ENCODE measurements around the gene HOXD8.

HOXD8 gene

DNA sequence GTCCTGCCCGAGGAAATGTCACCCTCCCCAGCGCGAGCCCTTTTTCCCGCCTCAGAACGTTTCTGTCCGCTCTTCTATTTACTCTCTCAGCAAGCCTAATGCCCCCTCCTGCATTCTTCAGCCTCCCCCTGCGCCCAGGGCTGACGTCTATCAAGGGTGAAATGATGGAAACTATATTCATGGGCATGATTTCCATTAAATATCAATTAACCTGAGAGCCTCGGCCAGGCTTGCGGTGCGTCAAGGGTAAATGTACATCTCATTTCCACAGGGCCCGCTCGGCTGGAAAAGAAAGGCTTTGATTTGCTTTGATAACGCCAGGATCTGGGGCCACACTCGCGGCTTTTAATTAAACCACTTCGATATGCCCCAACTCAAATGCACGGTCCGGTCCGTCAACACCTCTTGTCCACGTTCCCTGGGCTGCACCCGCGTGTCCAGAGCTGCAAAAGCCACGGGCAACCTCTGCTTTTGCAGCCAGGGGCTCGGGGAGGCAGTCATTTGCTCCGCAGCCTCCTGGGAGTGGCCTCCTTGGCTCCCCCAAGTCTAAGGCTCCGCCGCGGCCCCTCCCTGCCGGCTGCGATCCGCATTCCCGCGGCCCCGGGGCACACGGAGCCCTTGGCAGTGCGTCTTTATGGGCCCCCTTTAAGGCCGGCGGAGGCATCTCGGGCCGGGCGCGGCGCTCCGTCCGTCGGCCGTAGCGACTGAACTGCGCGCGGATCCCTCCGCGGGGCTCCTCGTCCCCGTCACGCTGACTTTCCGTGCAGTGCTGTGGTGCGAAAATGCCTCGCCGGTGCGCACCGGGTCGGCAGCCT lies at the start of gene HOXD8:
TSS of gene HOXD8 (plus strand) at position 724 of the 815 bp plus-strand sequence. CDS start 662 bp downstream, outside the sequence.
- DNase-seq, result peak; percentile 90

DNA sequence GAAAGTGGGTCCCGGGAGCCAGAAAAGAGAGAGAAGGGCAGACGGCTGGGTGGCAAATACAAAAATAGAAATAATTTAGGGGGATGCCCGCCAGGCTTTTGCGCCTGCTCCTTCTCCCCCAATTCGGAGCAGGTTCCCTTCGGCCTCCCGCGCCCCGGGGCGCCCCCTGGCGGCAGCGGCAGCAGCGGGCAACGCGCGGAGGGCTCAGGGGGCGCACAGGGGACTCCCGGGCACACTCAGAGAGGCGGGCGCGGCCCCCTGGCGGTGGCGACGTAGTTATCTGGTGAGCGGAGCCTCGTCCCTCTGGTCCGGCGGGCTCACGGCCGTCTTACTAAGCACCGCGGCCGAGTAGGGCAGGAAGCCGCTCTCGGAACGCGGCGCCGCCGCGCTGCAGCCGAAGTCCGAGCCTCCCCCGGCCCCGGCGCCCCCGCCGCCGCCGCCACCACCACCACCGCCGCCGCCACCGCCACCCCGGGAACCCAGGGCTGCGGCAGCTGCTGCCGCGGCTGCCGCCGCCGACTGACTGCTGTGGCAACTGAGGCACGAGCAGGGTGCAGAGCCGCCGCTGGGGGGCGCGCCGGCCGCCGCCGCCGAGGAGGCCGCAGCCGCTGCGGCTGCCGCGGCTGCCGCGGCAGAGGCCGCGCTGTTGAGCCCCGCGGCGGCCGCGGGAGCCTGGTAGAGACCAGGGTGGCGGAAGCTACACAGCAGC lies 49.5 kb upstream of the HOXD8 start:
- DNase-seq, result peak; percentile 58

DNA sequence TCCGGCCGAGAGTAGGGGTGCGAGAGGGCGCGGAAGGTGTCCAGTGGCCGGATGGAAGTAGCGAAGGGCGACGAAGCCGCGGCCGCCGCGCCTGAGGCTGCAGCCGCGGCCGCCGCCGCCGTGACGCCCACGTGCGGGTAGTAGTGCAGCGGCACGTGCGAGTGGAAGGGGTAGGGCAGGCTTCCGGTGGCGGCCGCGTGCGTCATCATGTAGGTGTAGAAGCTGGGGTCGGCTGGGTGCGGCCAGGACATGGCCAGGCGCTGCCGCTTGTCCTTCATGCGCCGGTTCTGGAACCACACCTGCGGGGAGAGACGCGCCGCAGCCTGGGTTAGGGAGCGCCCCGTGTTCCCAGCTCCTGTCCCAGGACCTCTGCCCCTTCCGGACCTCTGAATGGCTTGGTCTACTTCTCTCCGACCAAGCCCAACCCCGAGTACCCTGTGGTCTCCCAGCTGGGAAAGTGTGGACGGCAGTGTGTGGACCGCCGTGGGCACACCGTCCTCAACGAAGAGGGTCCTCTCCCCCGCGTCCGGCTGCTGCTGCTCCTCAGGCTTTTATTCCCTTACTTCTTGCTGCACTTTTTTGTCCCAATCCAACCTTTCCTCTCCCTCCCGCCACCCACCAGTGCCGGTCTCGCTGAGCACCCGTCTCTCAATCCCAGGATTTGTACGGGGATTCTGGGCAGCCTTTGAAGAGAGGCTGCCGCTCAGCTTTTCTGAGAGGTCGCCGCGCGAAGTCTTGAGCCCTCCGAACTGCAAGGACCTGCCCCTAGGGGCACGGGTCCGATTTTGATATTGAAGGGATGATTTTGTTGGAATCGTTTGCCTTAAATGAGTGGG lies 48.7 kb upstream of the HOXD8 start:
- peak; percentile 58 for DNase-seq

DNA sequence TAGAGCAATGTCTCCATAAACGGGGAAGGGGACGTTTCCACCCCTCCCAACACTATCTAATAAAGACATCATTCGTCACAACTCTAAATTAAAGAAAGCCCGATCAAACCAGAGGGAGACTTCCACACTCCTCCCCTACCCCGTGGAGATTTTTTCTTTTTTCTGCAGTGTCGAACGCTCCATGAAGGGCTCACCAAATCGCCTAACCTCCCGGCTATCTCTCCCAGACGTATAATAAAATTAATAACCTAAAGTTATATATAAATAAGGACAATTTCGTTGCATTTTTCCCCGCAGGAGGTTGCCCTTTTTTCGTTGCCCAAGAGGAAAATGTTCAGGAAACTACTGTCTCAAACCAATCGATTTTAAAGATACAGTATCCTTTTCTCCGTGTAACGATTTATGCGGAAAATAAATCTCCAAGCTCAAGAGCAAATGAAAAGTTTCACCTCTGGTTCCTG lies 48.1 kb upstream of the HOXD8 start:
- peak; percentile 37 for DNase-seq

DNA sequence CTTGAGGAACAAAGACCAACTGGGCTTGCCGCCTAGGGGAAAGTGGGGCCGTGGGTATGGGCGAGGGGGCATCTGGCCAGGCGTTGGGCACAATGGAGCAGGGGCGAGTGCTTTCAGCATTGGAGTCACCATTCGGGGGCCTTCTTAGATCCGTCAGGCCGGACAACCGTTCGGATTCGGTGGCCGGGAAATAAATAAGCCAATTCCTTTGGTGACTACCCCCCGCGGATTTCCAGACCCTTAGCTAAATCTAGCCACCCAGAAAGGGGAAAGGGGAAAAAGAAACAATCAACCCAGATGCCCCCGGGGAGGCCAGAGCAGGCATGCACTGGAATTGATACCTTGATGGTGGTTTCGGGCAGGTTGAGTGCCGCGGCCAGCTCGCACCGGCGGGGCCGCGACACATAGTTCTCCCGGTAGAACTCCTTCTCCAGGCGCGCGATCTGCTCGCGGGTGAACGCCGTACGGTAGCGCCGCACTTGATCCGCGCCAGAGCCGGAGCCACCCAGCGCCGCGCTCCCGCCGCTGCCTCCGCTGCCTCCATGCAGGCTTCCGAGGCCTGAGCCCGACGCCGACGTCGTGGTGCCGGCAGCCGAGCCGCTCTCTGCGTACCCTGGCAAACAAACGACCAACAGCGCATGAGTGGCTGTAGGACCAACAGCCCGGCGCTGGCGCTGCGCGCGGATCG lies 47.5 kb upstream of the HOXD8 start:
- peak; percentile 53 for DNase-seq

DNA sequence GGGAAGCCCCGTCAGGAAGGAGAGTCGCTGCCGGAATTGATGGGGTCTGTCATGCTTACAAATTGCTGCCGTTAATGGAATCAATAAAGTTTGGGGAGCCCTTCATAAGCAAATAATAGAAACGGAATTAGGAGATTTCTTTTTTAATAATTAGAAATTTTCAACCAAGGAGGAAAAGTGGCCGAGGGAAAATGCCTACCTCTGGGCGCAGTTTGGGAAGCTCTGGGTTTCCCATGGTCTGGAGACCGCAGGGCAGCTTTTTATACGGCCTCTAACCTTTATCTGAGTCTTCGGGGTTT lies 47.0 kb upstream of the HOXD8 start:
- DNase-seq, result no peak

DNA sequence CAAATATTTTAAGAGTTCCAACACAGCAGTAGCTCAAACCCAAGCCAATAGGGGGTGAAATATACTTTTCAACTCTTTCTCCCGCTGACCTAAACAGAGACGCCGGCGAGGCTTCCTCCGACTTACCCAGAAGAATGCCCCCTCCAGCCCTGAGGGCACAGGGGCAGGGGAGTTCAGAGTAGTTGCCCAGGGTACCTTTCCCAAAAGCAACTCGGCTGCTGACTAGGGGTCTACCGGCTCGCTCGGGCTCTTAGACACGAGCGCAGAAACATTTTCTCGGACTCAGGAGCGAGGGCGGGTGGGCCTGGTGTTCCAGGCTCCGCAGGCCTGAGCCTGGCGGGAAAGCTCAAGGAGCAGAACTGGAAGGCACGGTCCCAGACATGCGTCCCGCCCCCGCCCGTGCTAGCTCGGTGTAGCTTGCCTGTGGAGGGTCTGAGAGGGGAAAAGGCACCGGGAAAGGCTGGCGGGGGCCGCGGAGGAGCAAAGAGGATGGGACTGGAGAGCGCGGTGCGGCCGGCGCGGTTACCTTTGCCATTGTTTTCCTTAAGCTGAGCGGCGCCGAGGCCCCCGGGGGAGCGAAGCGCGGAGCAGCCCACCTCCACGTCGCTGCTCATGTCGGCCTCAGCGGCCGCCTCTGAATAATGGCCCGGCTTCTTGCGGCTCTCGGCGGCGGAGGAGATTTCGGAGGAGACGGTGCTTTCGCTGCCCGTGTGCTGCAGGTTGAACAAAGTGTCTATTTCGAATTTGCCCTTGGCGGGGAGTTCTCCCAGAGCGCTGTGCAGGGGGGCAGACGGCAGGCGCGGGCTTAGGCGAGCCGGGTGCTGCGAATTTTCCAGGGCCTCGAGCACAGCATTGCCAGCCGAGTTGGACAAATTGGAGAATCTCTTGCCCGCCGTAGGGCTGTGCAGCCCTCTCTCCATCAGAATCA lies 46.4 kb upstream of the HOXD8 start:
- DNase-seq, result peak; percentile 50

DNA sequence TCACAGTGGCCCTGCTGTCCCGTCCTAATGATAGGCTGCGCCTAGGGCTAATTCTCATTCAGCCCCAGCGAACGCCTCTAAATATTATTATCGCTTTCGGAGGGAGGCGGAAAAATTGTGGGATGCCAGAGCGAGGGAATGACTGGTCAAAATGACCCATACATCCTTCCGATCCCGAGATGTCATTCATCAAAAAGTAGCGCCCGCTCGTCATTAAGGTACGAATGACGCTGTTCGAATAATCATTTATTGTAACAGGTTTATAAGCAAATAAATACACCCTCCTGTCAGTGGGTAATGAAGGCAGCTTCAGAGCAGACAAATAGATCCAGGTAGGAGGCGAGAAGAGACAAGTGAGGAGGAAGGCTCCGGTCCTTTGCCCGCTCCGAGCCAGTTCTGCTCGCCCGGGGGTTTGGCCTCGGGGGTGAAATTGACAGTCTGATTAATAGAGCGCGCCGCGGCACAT lies 45.7 kb upstream of the HOXD8 start, which contains the start of gene EVX2:
TSS of gene EVX2 (minus strand) at position 167 of the 466 bp plus-strand sequence. CDS start 186 bp downstream, outside the sequence.
- DNase-seq, result peak; percentile 25

DNA sequence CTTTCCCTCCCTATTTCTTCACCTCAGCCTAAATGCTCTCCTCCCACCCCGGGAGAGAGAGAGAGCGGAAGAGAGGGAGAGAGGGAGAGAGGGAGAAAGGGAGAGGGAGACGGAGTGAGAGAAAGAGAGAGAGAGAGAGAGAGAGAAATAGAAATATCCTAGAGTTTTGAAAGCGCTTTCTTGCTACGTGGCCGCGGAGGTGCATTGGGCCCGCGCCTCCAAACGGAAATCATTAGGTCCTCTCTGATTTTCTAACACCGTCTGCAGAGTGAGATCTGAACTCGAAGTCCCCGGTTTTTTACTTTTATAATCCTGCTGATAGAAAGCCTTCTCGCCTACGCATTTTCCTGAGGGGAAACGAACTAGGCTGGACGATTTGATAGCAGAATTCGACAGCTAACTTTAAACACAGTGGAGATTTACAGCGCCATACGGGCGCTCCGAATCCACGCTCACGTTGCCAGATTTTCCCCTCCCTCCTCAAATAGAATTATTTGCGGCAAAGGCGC lies 44.8 kb upstream of the HOXD8 start:
- peak; percentile 36 for DNase-seq

DNA sequence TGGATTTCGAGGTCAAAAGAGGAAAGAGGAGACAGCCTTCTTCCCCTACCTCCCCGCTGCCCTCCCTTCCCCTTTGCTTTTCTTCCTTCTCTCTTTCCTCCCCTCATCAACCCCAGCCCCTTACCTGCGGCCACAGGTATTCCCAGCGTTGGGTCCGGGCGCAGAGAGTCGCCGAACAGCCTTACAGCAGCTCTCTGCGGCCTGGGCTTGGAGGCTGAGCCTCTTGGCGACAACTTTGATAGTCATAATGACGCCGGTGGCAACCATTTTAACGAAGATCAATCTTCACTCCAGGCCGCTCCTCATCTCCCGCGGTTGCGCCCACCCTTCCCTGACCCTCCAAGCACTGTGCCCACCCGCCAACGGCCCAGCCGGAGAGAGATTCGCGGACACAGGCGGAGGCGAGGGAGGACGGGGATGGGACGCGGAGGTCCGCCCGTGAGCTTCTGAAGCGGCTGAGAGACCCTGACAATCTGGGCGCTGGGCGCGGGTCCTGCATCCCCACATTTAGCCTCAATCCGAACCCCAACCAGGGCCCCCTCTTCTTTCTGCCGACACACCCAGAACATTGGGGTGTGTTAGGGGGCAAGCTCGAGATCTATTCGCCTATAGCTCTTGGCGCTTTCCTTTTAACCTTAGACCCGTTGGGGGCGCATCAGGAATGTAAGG lies 44.3 kb upstream of the HOXD8 start:
- peak; percentile 31 for DNase-seq

DNA sequence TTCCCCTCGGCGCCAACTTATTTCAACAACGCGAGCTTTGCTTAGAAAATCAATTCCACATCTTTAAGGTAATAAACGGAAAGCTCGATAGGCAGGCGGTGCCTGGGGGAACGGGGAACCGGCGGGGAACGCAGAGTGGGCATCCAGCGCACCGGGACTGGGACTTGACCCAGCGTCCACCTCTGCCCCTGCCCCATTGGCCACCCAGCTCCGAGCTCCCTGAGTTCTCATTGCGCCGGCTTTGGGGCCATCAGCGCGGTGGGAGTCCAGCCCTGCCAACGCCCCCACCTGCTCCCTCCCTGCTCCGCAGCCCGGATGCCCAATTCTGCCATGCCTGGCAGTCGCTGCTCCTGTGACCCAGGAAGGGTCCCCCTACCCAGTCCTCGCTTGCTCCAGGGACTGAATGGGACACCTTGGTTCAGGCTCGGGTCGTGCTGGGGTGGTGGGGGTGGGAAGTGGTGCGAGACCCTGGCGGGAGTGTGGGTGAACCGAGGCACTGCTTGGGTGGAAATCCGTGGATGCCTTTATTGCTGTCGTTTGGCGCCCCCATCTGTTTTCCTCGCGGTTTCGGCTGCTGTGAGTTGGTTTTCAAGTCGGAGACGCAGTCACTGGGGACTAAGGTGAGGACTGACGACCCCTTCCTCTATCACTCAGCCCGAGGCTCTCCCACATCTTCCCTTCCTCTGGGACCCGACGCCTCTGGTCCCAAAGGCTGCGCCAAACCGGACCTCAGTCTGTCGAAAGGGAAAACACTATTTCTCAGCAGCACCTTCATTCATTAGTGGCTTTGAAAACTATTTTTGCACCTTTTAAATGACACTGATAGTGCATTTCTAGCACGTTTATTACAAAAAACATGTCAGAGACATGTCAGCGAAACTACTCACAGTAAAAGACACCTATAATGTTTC lies 43.4 kb upstream of the HOXD8 start:
- peak; percentile 61 for DNase-seq

DNA sequence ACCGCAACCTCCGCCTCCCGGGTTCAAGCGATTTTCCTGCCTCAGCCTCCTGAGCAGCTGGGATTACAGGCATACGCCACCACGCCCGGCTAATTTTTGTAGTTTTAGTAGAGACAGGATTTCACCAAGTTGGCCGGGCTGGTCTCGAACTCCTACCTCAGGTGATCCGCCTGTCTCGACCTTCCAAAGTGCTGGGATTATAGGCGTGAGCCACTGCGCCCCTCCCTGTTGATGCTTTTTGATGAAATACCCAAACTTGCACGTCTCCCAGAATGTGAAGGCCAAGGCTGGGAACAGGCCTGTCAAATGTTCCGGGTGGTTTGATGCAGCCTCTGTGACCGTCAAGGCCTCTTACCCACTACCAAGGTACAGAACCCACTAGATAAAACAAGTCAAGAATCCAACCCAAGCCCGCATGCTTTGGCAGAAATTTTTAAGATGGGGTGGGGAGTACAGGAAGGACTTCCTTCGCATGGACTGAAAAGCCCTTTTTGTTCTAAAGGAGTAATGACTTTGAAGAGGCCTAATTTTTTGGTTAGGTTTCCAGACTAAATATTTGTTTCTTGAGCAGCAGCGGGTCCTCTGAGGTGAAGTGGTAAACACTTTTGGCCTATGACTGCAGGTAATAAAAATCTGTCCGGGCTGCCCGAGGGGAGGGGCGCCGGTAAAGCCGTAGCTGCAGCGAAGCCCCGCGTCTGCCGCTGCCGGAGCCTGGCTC lies 42.0 kb upstream of the HOXD8 start:
- DNase-seq, result peak; percentile 35

DNA sequence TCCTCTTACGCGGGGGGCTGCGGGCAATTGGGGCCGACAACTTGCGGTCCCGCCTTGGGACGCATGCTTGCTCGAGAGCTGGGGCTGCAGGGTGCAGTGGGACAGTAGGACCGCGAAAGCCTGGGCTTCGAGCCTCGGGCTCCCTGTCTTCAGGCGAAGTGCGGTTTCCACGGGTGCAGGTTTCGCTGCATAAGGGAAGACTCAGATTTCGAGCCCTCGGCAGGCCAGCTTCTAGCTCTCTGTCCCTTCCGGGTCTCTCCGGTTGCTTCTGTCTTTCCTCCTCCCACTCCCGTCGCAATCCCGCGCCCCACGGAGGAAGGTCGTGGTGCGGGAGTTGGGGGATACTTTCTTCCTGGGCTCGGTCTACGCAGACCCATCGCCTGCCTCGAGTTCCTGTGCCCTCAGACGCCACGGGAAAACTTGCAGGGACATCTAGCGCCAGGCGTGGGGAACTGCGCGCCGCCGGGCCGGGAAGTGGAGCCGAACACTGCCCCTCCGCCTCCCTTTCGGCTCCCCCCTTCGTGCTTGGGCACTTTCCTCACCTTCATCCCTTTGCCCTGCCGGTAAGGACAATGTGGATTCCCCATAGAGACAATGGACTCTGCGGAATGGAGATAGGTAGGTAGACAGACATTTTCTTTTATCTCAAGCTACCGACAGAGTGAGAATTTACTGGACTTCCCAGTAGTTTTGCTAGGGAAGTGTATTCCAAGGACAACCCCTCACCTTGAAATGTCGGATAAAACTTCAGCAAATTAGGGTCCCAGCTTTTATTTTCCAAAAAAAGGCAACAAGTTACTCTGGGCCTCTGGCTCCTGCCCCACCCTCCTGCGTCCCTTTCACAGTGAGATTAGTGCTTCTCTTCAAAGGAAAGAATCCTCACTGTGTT lies 41.2 kb upstream of the HOXD8 start:
- peak; percentile 78 for DNase-seq

DNA sequence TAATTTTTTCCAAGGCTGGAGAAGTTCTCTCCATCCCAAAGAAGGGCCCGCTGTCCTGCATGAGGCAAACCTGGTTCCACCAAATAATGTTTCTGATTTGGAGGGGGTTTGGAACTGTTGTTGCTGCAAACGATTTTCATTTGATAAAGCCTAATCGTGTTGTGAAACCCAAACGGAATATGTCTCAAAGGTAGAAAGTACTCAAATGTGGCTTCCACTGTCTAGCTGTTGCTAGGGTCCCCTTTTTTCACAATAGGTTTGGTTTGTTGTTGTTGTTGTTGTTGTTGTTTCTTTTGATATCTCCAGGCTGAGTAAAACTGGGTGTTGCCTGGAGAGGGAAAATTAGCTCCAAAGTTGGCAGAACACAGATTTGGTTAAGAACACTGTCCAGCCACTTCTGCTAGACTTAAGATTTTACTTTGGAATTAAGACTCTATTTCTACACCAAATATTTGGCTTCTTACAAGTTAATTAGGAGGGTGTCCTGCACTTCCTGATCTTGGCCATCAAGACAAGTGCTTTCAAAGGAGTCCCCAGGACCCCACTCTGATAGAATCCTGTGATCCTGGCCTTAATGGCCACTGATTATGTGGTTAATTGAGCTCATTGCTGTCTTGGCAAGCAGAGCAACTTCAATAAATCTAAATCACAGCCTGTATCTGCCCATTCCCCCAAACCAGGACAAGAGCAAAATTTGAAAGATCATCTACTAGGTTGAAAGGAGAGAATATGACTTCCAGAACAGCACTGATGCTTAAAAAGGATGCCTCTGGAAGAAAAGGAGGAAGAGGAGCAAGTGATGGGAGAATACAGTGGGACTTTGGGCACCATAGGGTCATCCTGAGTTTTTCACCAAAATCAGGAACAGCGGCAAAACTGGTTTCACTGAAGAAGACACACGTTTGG lies 40.3 kb upstream of the HOXD8 start:
- DNase-seq, result peak; percentile 19

DNA sequence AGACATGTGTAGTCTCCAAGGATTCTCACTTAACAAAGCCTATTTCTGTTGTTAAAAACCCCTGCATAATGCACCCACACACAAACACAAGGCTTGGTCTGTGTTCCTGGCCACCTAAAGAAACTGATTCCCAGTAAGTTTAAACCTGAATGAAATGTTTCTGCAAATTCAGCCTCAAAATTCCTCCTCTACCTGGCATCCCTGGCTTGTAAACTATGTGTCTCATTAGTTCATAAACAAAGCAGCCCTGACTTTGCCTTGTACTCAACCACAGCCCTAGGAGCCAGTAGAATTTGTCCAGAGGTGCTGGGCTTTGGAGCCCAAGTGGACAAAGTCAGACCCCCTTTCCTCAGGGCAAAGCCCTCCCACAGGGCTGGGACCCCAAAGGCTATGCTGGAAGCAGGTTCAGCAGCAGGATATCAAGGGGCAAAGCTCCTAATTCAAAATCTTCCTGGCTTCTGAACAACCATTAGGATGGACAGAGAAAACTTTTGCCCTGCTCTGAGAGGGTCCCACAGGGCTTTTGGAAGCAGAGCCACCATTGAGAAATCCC lies 39.6 kb upstream of the HOXD8 start:
- no peak for DNase-seq

DNA sequence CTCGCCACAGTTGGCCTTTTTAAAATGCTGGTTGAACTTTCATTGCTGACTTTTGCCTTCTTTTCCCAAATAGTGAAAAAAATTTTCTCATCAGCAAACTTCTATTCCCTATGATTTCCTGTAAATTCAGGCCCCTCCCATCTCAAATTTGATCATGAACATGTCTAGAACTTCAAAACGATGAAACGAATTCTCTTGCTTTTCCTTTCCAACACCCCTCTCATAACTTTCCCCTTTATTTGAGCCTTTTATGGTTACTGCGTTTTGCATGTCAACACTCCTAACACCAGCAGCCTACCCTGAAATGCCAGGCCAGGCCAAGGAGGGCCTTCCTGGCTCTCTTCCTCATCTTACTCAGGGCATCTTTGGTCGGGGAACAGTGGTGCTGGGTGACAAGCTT lies 38.6 kb upstream of the HOXD8 start:
- DNase-seq, result no peak

Data from left hindlimb (tissue), 1 donor.